Measurements from ENCODE around the gene KRTAP5-1.

GRCh38 chr11:1554981-1555712 lies 29.9 kb downstream of the KRTAP5-1 start:
- TF ChIP-seq ZBTB4 (CRISPR knock-in tag; IDR thresholded peaks at IDR 0.05) (no peak), CTCF (IDR thresholded peaks at IDR 0.05 in 2 of 3, conservative IDR thresholded peaks at IDR 0.05 in 1 of 3; ENCODE audit: control insufficient read depth in 2 of 3, extremely low read depth in 1 of 3, insufficient read depth in 1 of 3, low read depth in 3 of 3, low read length in 3 of 3) (no peak), EP300 (IDR thresholded peaks at IDR 0.05; ENCODE audit: borderline replicate concordance in 1 of 2, control insufficient read depth in 1 of 2, low read depth in 2 of 2, low read length in 2 of 2) (no peak), POLR2AphosphoS5 (IDR thresholded peaks at IDR 0.05; ENCODE audit: low read length) (no peak), CHD2 (IDR thresholded peaks at IDR 0.05; ENCODE audit: borderline replicate concordance, low read depth, low read length) (no peak), FOXM1 (IDR thresholded peaks at IDR 0.05; ENCODE audit: low read depth, low read length) (no peak), HCFC1 (IDR thresholded peaks at IDR 0.05; ENCODE audit: low read length) (no peak), ETV6 (conservative IDR thresholded peaks at IDR 0.05 in 1 of 2, IDR thresholded peaks at IDR 0.05 in 1 of 2; ENCODE audit: borderline replicate concordance in 1 of 2, low read depth in 1 of 2) (no peak), POLR2A (IDR thresholded peaks at IDR 0.05; ENCODE audit: low read depth, low read length) (no peak)
